MCF 10A (cell line): ENCODE results near the gene SLC2A10. TPM values are rescaled to one million over a fixed set of nuclear protein-coding genes. Genes with fewer than 3 reads are reported as not detected.

Source experiments
- BruUV-seq: library from RNA; stranded (reverse); fragments of 400-500 nt; replicated peaks from 2 replicates; lab custom pipeline; 2021; lab: Mats Ljungman, UMichigan
- CTCF ChIA-PET: fragments of 300-600 bp; sonication (Branson Sonifier 250); formaldehyde crosslinking; extraction: SDS; loops from one replicate; lab custom pipeline; 2021; ENCODE audit warnings: antibody characterized with exemption, inconsistent platforms; lab: Yijun Ruan, JAX
- POLR2A ChIA-PET: fragments of 300-600, 350-650 bp; sonication (Branson Sonifier 250); formaldehyde crosslinking; extraction: SDS; loops from one replicate; lab custom pipeline; 2020; ENCODE audit warnings: antibody characterized with exemption, inconsistent platforms; lab: Yijun Ruan, JAX
- DNase-seq: peaks from one replicate; pipeline ENCODE4 v3.0.0-alpha.2; 2018; ENCODE audit not compliant: unreplicated experiment
- H3K27ac Mint-ChIP-seq: one replicate; pipeline ENCODE4 v1.8.0; 2022; ENCODE audit warnings: mild to moderate bottlenecking, low read depth, mixed read lengths; ENCODE audit not compliant: unreplicated experiment
- H3K27me3 Mint-ChIP-seq: one replicate; pipeline ENCODE4 v1.8.0; 2022; ENCODE audit warnings: mixed read lengths; ENCODE audit not compliant: insufficient read depth, unreplicated experiment
- H3K36me3 Mint-ChIP-seq: one replicate; pipeline ENCODE4 v1.8.0; 2022; ENCODE audit warnings: mild to moderate bottlenecking, moderate library complexity, mixed read lengths; ENCODE audit not compliant: insufficient read depth, unreplicated experiment
- H3K4me1 Mint-ChIP-seq: one replicate; pipeline ENCODE4 v1.8.0; 2022; ENCODE audit warnings: mixed read lengths; ENCODE audit not compliant: insufficient read depth, unreplicated experiment
- H3K4me3 Mint-ChIP-seq: one replicate; pipeline ENCODE4 v1.8.0; 2022; ENCODE audit warnings: mild to moderate bottlenecking, moderate library complexity, mixed read lengths; ENCODE audit not compliant: unreplicated experiment
- H3K9me3 Mint-ChIP-seq: one replicate; pipeline ENCODE4 v1.8.0; 2022; ENCODE audit warnings: mixed read lengths; ENCODE audit not compliant: unreplicated experiment
- intact Hi-C: fragments of 100-400 bp; cut with micrococcal nuclease; formaldehyde crosslinking; loops from 2 replicates; pipeline ENCODE4 v1.14.1; 2022
- total RNA-seq: library from RNA; stranded (reverse); gene quantifications from 2 replicates; pipeline ENCODE4 v1.2.3, GENCODE V29; 2022
- TF ChIP-seq, protein P1 (sequence below): fragments of 200-600 bp; IDR thresholded peaks from one replicate; pipeline ENCODE4 v1.8.0; 2022; ENCODE audit warnings: antibody characterized with exemption, mild to moderate bottlenecking; ENCODE audit not compliant: unreplicated experiment

Gene SLC2A10
- total RNA-seq, 1 experiment from 2014 or later: not detected

DNA sequence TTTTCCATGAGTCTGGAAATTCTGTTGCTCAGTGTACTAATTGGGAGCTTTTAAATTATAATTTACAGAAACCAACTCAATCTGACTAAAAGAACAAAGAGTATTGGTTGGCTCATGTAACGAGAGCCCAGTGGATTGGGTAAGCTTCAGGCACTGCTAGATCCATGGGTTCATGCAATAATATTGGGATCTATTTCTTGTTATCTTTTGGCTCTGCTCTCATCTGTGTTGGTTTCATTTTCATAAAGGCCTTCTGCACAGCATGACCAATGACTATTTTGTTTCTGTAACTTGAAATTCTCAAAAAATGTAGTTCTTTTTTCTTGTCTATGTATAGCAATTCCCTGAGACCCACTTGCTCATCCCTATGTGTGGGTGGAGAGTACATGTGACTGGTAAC, 12.0 kb downstream of the SLC2A10 start:
- Mint-ChIP-seq H3K4me3 (no peak overlapping the region), H3K36me3 (no peaks in the 10 kb centered on the region), H3K9me3 (no peaks in the 10 kb centered on the region), H3K4me1 (no peaks in the 10 kb centered on the region), H3K27me3 (no peaks in the 10 kb centered on the region), H3K27ac (no peak overlapping the region)
- CTCF ChIA-PET: interaction anchor here (0.6 to 1.0 kb wide), 3 partner anchors 9 to 824 kb away, joined by 3 to 4 read pairs (median 3); no protein-coding TSS in a partner anchor
- POLR2A ChIA-PET: interaction anchor here (0.6 kb wide), 1 partner anchor 274 kb away, joined by 3 read pairs; no protein-coding TSS in a partner anchor
- DNase-seq: no peak
- BruUV-seq: no TSS peak
- intact Hi-C loops: no loop called here
- TF ChIP-seq, protein P1, sequence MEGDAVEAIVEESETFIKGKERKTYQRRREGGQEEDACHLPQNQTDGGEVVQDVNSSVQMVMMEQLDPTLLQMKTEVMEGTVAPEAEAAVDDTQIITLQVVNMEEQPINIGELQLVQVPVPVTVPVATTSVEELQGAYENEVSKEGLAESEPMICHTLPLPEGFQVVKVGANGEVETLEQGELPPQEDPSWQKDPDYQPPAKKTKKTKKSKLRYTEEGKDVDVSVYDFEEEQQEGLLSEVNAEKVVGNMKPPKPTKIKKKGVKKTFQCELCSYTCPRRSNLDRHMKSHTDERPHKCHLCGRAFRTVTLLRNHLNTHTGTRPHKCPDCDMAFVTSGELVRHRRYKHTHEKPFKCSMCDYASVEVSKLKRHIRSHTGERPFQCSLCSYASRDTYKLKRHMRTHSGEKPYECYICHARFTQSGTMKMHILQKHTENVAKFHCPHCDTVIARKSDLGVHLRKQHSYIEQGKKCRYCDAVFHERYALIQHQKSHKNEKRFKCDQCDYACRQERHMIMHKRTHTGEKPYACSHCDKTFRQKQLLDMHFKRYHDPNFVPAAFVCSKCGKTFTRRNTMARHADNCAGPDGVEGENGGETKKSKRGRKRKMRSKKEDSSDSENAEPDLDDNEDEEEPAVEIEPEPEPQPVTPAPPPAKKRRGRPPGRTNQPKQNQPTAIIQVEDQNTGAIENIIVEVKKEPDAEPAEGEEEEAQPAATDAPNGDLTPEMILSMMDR: no peak

DNA sequence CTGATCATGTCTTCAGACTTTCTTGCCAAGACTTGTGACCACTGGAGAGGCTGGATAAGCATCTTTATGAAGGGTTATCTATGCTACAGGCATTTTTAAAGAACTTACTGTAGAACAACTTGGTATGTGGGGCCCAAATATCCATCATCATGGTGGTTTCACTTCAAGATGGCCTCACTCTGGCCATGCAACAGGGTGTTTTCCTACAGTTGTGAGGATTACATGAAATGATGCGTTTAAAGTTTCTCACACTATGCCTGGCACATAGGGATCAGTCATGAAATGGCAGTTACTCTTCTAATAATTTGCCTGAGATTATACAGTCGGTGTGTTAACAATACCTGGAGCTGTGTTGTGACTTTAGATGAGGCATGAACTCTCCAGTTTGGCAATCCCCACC, 13.0 kb downstream of the SLC2A10 start:
- H3K36me3 Mint-ChIP-seq: no peaks in the 10 kb centered on the region
- POLR2A ChIA-PET: interaction anchor here (0.6 to 0.7 kb wide), 2 partner anchors 17 to 142 kb away, joined by 3 read pairs; no protein-coding TSS in a partner anchor
- H3K9me3 Mint-ChIP-seq: no peaks in the 10 kb centered on the region
- H3K27ac Mint-ChIP-seq: no peak overlapping the region
- CTCF ChIA-PET: interaction anchor here (0.5 to 1.0 kb wide), 4 partner anchors 28 to 1538 kb away, joined by 3 to 5 read pairs (median 4); no protein-coding TSS in a partner anchor
- BruUV-seq: no TSS peak
- no peak for DNase-seq
- no peaks in the 10 kb centered on the region for H3K27me3 Mint-ChIP-seq
- H3K4me3 Mint-ChIP-seq: no peak overlapping the region
- TF ChIP-seq, protein P1: no peak
- no peaks in the 10 kb centered on the region for H3K4me1 Mint-ChIP-seq
- intact Hi-C loops: no loop called here

DNA sequence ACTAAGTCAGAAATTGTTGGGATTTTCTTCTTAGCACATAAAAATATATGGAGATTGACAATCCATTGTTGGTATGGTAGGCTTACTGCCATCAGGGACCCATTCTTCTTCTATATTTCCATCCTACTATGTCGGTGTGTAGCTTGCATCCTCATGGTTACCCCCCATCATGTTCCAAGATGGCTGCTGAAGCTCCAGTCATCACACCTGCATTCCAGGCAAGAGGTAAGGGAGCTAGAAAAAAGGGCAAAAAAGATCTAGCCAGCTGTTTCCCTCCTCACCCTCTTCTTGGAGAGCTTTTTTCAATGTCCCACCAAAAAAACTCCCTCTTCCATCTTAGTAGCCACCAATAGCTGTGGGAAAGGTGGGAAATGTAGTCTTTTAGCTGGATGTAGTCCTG, 13.6 kb downstream of the SLC2A10 start:
- DNase-seq: no peak
- intact Hi-C loops: no loop called here
- Mint-ChIP-seq H3K36me3 (no peaks in the 10 kb centered on the region), H3K4me3 (no peak overlapping the region), H3K27me3 (no peaks in the 10 kb centered on the region), H3K27ac (no peak overlapping the region), H3K4me1 (no peaks in the 10 kb centered on the region), H3K9me3 (no peaks in the 10 kb centered on the region)
- TF ChIP-seq, protein P1: no peak
- CTCF ChIA-PET: interaction anchor here (0.6 to 1.0 kb wide), 2 partner anchors 29 to 1539 kb away, joined by 3 to 4 read pairs; no protein-coding TSS in a partner anchor
- no TSS peak for BruUV-seq
- POLR2A ChIA-PET: no interaction called here

DNA sequence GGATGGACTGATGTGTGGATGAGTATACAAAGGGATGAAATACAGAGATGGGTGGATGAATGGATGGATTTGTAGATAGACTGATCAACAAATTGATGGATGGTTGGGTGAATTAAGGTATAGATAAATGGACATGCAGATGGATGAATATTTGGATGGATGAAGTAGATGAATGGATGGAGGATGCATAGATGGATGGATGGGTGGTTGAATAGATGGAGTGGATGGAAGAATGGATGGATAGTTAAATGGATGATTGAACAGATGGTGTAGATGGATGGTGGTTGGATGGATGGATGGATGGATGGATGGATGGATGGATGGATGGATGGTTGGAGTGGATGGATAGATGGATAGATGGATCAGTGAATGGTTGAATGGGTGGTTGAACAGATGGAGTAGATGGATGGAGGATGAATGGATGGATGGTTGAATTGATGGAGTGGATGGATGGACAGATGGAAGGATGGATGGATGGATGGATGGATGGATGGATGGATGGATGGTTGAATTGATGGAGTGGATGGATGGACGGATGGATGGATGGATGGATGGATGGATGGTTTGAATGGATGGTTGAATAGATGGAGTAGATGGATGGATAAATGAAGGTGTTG, 15.0 kb downstream of the SLC2A10 start:
- H3K4me3 Mint-ChIP-seq: no peak overlapping the region
- TF ChIP-seq, protein P1: no peak
- H3K27me3 Mint-ChIP-seq: no peaks in the 10 kb centered on the region
- CTCF ChIA-PET: interaction anchor here (0.7 kb wide), 1 partner anchor 1548 kb away, joined by 3 read pairs; no protein-coding TSS in a partner anchor
- no peaks in the 10 kb centered on the region for H3K4me1 Mint-ChIP-seq
- BruUV-seq: no TSS peak
- H3K27ac Mint-ChIP-seq: no peak overlapping the region
- no peak for DNase-seq
- intact Hi-C loops: no loop called here
- H3K36me3 Mint-ChIP-seq: no peaks in the 10 kb centered on the region
- POLR2A ChIA-PET: no interaction called here
- H3K9me3 Mint-ChIP-seq: no peaks in the 10 kb centered on the region
